HG02610 (cell line): ENCODE measurements around the gene SLC4A1AP.
A peak's percentile ranks its signal among the peaks of the same experiment; 100 is the strongest.
"Not testable (repeated sequence)": the region's sequence is repeated elsewhere in the genome, so short reads cannot be mapped to it uniquely, and the experiment has no call there.

Experiments used
- ATAC-seq: cut with Tn5 transposase; IDR thresholded peaks from one replicate; pipeline ENCODE4 v1.9.1; 2021; ENCODE audit warnings: mild to moderate bottlenecking, moderate library complexity; ENCODE audit not compliant: unreplicated experiment

SLC4A1AP gene

GRCh38 chr2:27647737-27648136 lies 16.0 kb upstream of the SLC4A1AP start:
- no peak for ATAC-seq

GRCh38 chr2:27651056-27651455 lies 12.6 kb upstream of the SLC4A1AP start:
- no peak for ATAC-seq

GRCh38 chr2:27652341-27652740 lies 11.3 kb upstream of the SLC4A1AP start:
- ATAC-seq, result no peak

GRCh38 chr2:27652790-27653189 lies 10.9 kb upstream of the SLC4A1AP start:
- no peak for ATAC-seq

GRCh38 chr2:27653397-27653796 lies 10.3 kb upstream of the SLC4A1AP start:
- ATAC-seq, result no peak

GRCh38 chr2:27655155-27655951 lies 8.3 kb upstream of the SLC4A1AP start:
- no peak for ATAC-seq

GRCh38 chr2:27661371-27661770 lies 2.3 kb upstream of the SLC4A1AP start:
- no peak for ATAC-seq

- ATAC-seq, result peak; percentile 13
Measured at GRCh38 chr2:27664154-27664574, 475 bp downstream of the SLC4A1AP start.

GRCh38 chr2:27664622-27665363 lies 1.1 kb downstream of the SLC4A1AP start:
- no peak for ATAC-seq

GRCh38 chr2:27667446-27667845 lies 3.8 kb downstream of the SLC4A1AP start:
- ATAC-seq, result no peak

- ATAC-seq, result no peak
Measured at GRCh38 chr2:27671235-27671634, 7.5 kb downstream of the SLC4A1AP start.

GRCh38 chr2:27672723-27673486 lies 9.2 kb downstream of the SLC4A1AP start:
- no peak for ATAC-seq

- ATAC-seq, result no peak
Measured at GRCh38 chr2:27680571-27680970, 16.9 kb downstream of the SLC4A1AP start.

GRCh38 chr2:27681841-27682240 lies 18.2 kb downstream of the SLC4A1AP start:
- ATAC-seq, result no peak

- not testable (repeated sequence) for ATAC-seq
Measured at GRCh38 chr2:27682334-27682771, 18.7 kb downstream of the SLC4A1AP start.

- ATAC-seq, result peak; percentile 64
Measured at GRCh38 chr2:27683390-27684071, 19.8 kb downstream of the SLC4A1AP start.

- not testable (repeated sequence) for ATAC-seq
Measured at GRCh38 chr2:27685006-27685405, 21.3 kb downstream of the SLC4A1AP start.

GRCh38 chr2:27685577-27685976 lies 21.9 kb downstream of the SLC4A1AP start:
- no peak for ATAC-seq

GRCh38 chr2:27687232-27687631 lies 23.5 kb downstream of the SLC4A1AP start:
- ATAC-seq, result no peak

GRCh38 chr2:27689424-27689823 lies 25.7 kb downstream of the SLC4A1AP start:
- no peak for ATAC-seq

GRCh38 chr2:27690052-27690451 lies 26.4 kb downstream of the SLC4A1AP start:
- ATAC-seq, result no peak
